Measurements from ENCODE around the gene ZNF546.

ZNF546 gene

GRCh38 chr19:39987167-39987566 is 9.7 kb upstream of the ZNF546 start:
- H4K20me1 ChIP-seq (ENCODE audit: insufficient read depth, low read length): no peaks in the 10 kb centered on the region
- H3K27me3 ChIP-seq (ENCODE audit: insufficient read depth, low read length, poor library complexity): no peaks in the 10 kb centered on the region
- no peak for TF ChIP-seq EZH2 (IDR thresholded peaks at IDR 0.05; ENCODE audit: borderline replicate concordance, low read depth, low read length, severe bottlenecking)
- no peak for TF ChIP-seq CTCF (IDR thresholded peaks at IDR 0.05; ENCODE audit: borderline replicate concordance, extremely low read depth, low read length, poor library complexity, severe bottlenecking)
- ATAC-seq (ENCODE audit: insufficient read depth, low read depth) (no peak), DNase-seq (no peak)
- no peak overlapping the region for H2AFZ ChIP-seq (ENCODE audit: low read depth, low read length)
- H3K9me3 ChIP-seq (ENCODE audit: insufficient read depth, low read length, severe bottlenecking): peaks cover 21% of the 10 kb centered on the region
- no peak overlapping the region for H3K4me3 ChIP-seq (ENCODE audit: low read depth in 1 of 2, low read length in 2 of 2)
- H3K36me3 ChIP-seq (ENCODE audit: insufficient read depth, low read length): peaks cover 19% of the 10 kb centered on the region
- H3K4me2 ChIP-seq (ENCODE audit: insufficient read depth, low read length): no peak overlapping the region
- H3K27ac ChIP-seq (ENCODE audit: low read length): no peak overlapping the region
- H3K4me1 ChIP-seq (ENCODE audit: insufficient read depth, low read length): no peaks in the 10 kb centered on the region
- H3K79me2 ChIP-seq (ENCODE audit: insufficient read depth, low read length): peaks cover 69% of the 10 kb centered on the region
- no peak overlapping the region for H3K9ac ChIP-seq (ENCODE audit: low read depth, low read length)

GRCh38 chr19:39987596-39987995 is 9.3 kb upstream of the ZNF546 start:
- no peak for TF ChIP-seq EZH2 (IDR thresholded peaks at IDR 0.05; ENCODE audit: borderline replicate concordance, low read depth, low read length, severe bottlenecking)
- H3K9ac ChIP-seq (ENCODE audit: low read depth, low read length): no peak overlapping the region
- no peaks in the 10 kb centered on the region for H3K27me3 ChIP-seq (ENCODE audit: insufficient read depth, low read length, poor library complexity)
- no peak for DNase-seq
- H3K36me3 ChIP-seq (ENCODE audit: insufficient read depth, low read length): peaks cover 15% of the 10 kb centered on the region
- H3K9me3 ChIP-seq (ENCODE audit: insufficient read depth, low read length, severe bottlenecking): peaks cover 21% of the 10 kb centered on the region
- no peak overlapping the region for H2AFZ ChIP-seq (ENCODE audit: low read depth, low read length)
- no peak overlapping the region for H3K27ac ChIP-seq (ENCODE audit: low read length)
- H4K20me1 ChIP-seq (ENCODE audit: insufficient read depth, low read length): no peaks in the 10 kb centered on the region
- H3K4me1 ChIP-seq (ENCODE audit: insufficient read depth, low read length): no peaks in the 10 kb centered on the region
- H3K4me2 ChIP-seq (ENCODE audit: insufficient read depth, low read length): no peak overlapping the region
- no peak overlapping the region for H3K4me3 ChIP-seq (ENCODE audit: low read depth in 1 of 2, low read length in 2 of 2)
- ATAC-seq (ENCODE audit: insufficient read depth, low read depth): no peak
- H3K79me2 ChIP-seq (ENCODE audit: insufficient read depth, low read length): peaks cover 70% of the 10 kb centered on the region

GRCh38 chr19:39993605-39994004 is 3.3 kb upstream of the ZNF546 start:
- peaks cover 3% of the 10 kb centered on the region for H3K9me3 ChIP-seq (ENCODE audit: insufficient read depth, low read length, severe bottlenecking)
- H2AFZ ChIP-seq (ENCODE audit: low read depth, low read length): no peak overlapping the region
- H3K4me1 ChIP-seq (ENCODE audit: insufficient read depth, low read length): peaks cover 19% of the 10 kb centered on the region
- H3K9ac ChIP-seq (ENCODE audit: low read depth, low read length): no peak overlapping the region
- peaks cover 70% of the 10 kb centered on the region for H3K79me2 ChIP-seq (ENCODE audit: insufficient read depth, low read length)
- no peak overlapping the region for H3K4me3 ChIP-seq (ENCODE audit: low read depth in 1 of 2, low read length in 2 of 2)
- no peak for ATAC-seq (ENCODE audit: insufficient read depth, low read depth)
- H4K20me1 ChIP-seq (ENCODE audit: insufficient read depth, low read length): no peaks in the 10 kb centered on the region
- DNase-seq: no peak
- H3K27ac ChIP-seq (ENCODE audit: low read length): no peak overlapping the region
- H3K4me2 ChIP-seq (ENCODE audit: insufficient read depth, low read length): no peak overlapping the region
- TF ChIP-seq CTCF (IDR thresholded peaks at IDR 0.05; ENCODE audit: borderline replicate concordance, extremely low read depth, low read length, poor library complexity, severe bottlenecking): no peak
- no peak for TF ChIP-seq EZH2 (IDR thresholded peaks at IDR 0.05; ENCODE audit: borderline replicate concordance, low read depth, low read length, severe bottlenecking)
- peaks cover 10% of the 10 kb centered on the region; the same call in 1 of the 2 replicates for H3K36me3 ChIP-seq (ENCODE audit: insufficient read depth, low read length)
- no peaks in the 10 kb centered on the region for H3K27me3 ChIP-seq (ENCODE audit: insufficient read depth, low read length, poor library complexity)

- Histone ChIP-seq H3K27me3 (ENCODE audit: insufficient read depth, low read length, poor library complexity) (no peaks in the 10 kb centered on the region), H3K4me1 (ENCODE audit: insufficient read depth, low read length) (peaks cover 19% of the 10 kb centered on the region), H3K4me3 (ENCODE audit: low read depth in 1 of 2, low read length in 2 of 2) (no peak overlapping the region), H3K27ac (ENCODE audit: low read length) (no peak overlapping the region), H3K36me3 (ENCODE audit: insufficient read depth, low read length) (peaks cover 10% of the 10 kb centered on the region; the same call in 1 of the 2 replicates), H3K9me3 (ENCODE audit: insufficient read depth, low read length, severe bottlenecking) (peaks cover 3% of the 10 kb centered on the region), H3K4me2 (ENCODE audit: insufficient read depth, low read length) (no peak overlapping the region), H2AFZ (ENCODE audit: low read depth, low read length) (no peak overlapping the region), H3K9ac (ENCODE audit: low read depth, low read length) (no peak overlapping the region), H4K20me1 (ENCODE audit: insufficient read depth, low read length) (no peaks in the 10 kb centered on the region), H3K79me2 (ENCODE audit: insufficient read depth, low read length) (peaks cover 63% of the 10 kb centered on the region)
- ATAC-seq (ENCODE audit: insufficient read depth, low read depth): no peak
- no peak for DNase-seq
- TF ChIP-seq EZH2 (IDR thresholded peaks at IDR 0.05; ENCODE audit: borderline replicate concordance, low read depth, low read length, severe bottlenecking) (no peak), CTCF (IDR thresholded peaks at IDR 0.05; ENCODE audit: borderline replicate concordance, extremely low read depth, low read length, poor library complexity, severe bottlenecking) (no peak)
Measured at GRCh38 chr19:39994361-39994760, 2.5 kb upstream of the ZNF546 start.
